Activated T-helper 17 cell treated with anti-CD3 and anti-CD28 coated beads, Interleukin-2, amount 50 U/mL, for 72 hours (primary cell): ENCODE results near the gene OR4D2. TPM values are rescaled to one million over a fixed set of nuclear protein-coding genes. Genes with fewer than 3 reads are reported as not detected.
"Not testable (repeated sequence)": the region's sequence is repeated elsewhere in the genome, so short reads cannot be mapped to it uniquely, and the experiment has no call there.

ENCODE experiments used
- ATAC-seq: fragments of 150-1000 bp; cut with Tn5 transposase; replicated peaks from 2 replicates; pipeline ENCODE4 v1.10.0; 2021; ENCODE audit warnings: mild to moderate bottlenecking, moderate library complexity
- H3K27ac Mint-ChIP-seq: one replicate; pipeline ENCODE4 v1.8.0; 2022; ENCODE audit warnings: mixed read lengths
- H3K27me3 Mint-ChIP-seq: one replicate; pipeline ENCODE4 v1.8.0; 2022; ENCODE audit warnings: mixed read lengths
- H3K36me3 Mint-ChIP-seq: one replicate; pipeline ENCODE4 v1.8.0; 2022; ENCODE audit warnings: low read depth, mild to moderate bottlenecking, mixed read lengths
- H3K4me1 Mint-ChIP-seq: one replicate; pipeline ENCODE4 v1.8.0; 2022; ENCODE audit warnings: mixed read lengths
- H3K4me3 Mint-ChIP-seq: one replicate; pipeline ENCODE4 v1.8.0; 2022; ENCODE audit warnings: mild to moderate bottlenecking, mixed read lengths
- H3K9me3 Mint-ChIP-seq: one replicate; pipeline ENCODE4 v1.8.0; 2022; ENCODE audit warnings: mixed read lengths
- total RNA-seq, 2 donors: library from RNA; stranded (reverse); gene quantifications; one replicate each; pipeline ENCODE4 v1.2.3, GENCODE V29; 2022

Gene OR4D2
- not detected for total RNA-seq

- Mint-ChIP-seq H3K27me3 (no peaks in the 10 kb centered on the region), H3K27ac (no peak within 1 kb of the TSS), H3K4me3 (no peak within 1 kb of the TSS), H3K36me3 (no peaks in the 10 kb centered on the region), H3K4me1 (peaks cover 18% of the 10 kb centered on the region), H3K9me3 (no peaks in the 10 kb centered on the region)
- no peak for ATAC-seq
Observed at GRCh38 chr17:58166682-58167081, at the start of gene OR4D2. Gene OR4D2, plus strand, starts transcription at chr17:58166982. Its CDS starts 2,674 bp downstream, at chr17:58169656.

GRCh38 chr17:58117382-58117781 lies 49.4 kb upstream of the OR4D2 start:
- no peak overlapping the region for H3K27ac Mint-ChIP-seq
- H3K4me1 Mint-ChIP-seq: no peaks in the 10 kb centered on the region
- no peak overlapping the region for H3K4me3 Mint-ChIP-seq
- H3K27me3 Mint-ChIP-seq: peaks cover 12% of the 10 kb centered on the region
- no peak for ATAC-seq
- H3K36me3 Mint-ChIP-seq: no peaks in the 10 kb centered on the region
- H3K9me3 Mint-ChIP-seq: no peaks in the 10 kb centered on the region

- Mint-ChIP-seq H3K27ac (no peak overlapping the region), H3K4me3 (no peak overlapping the region), H3K36me3 (no peaks in the 10 kb centered on the region), H3K4me1 (no peaks in the 10 kb centered on the region), H3K27me3 (peaks cover 12% of the 10 kb centered on the region), H3K9me3 (no peaks in the 10 kb centered on the region)
- ATAC-seq: no peak
Observed at GRCh38 chr17:58119491-58119890, 47.3 kb upstream of the OR4D2 start.

DNA sequence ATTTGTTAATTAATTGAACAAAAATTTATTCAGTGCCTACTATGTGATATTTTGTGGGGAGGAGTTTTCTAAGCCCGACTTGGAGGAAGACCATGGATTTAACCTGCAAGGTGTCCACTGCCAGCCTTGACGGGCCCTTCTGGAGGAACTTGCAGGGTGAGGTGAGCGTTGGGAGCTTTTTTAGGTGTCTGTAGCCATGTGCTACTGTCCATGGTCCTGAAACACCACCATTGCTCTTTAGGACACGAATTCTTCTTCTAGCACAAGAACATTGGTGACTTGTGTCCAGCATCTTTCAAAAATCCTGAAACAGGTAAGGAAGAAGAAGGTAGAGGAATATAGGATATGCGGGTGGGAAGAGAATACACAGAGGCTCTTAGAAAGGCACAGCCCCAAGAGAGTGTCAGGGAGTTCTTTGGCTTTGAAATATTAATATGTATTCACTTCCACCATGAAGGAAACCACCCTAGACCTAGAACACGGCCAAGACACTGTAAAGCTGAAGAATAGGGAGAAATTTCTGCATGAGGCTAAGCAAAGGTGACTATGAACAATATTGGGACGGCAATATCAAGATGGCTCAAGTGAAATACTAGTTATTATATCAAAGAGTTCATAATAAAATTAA lies 46.5 kb upstream of the OR4D2 start:
- ATAC-seq: no peak
- no peak overlapping the region for H3K4me3 Mint-ChIP-seq
- H3K27ac Mint-ChIP-seq: no peak overlapping the region
- peaks cover 12% of the 10 kb centered on the region for H3K27me3 Mint-ChIP-seq
- H3K36me3 Mint-ChIP-seq: no peaks in the 10 kb centered on the region
- no peaks in the 10 kb centered on the region for H3K4me1 Mint-ChIP-seq
- H3K9me3 Mint-ChIP-seq: no peaks in the 10 kb centered on the region

DNA sequence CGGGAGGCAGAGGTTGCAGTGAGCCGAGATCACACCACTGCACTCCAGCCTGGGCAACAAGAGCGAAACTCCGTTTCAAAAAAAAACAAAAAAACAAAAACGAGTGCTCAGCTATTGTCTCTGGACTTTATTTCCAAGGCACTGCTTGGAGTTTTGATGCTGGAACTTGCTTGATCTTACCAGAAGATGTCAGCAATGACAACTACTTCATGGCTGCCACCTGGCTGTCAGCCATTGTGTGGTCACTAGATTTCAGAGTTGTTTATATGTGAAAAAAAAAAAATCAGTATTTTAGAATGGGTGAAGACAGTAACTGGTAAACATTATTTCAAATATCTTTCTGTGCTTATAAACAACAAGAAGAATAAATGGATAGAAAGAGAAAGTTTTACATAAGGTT lies 44.9 kb upstream of the OR4D2 start:
- no peaks in the 10 kb centered on the region for H3K36me3 Mint-ChIP-seq
- peaks cover 12% of the 10 kb centered on the region for H3K27me3 Mint-ChIP-seq
- no peak overlapping the region for H3K27ac Mint-ChIP-seq
- H3K4me1 Mint-ChIP-seq: no peaks in the 10 kb centered on the region
- no peaks in the 10 kb centered on the region for H3K9me3 Mint-ChIP-seq
- no peak overlapping the region for H3K4me3 Mint-ChIP-seq
- peak; percentile 43 for ATAC-seq

GRCh38 chr17:58127846-58128245 lies 38.9 kb upstream of the OR4D2 start:
- Mint-ChIP-seq H3K27me3 (no peaks in the 10 kb centered on the region), H3K27ac (no peak overlapping the region), H3K4me1 (no peaks in the 10 kb centered on the region), H3K9me3 (no peaks in the 10 kb centered on the region), H3K4me3 (no peak overlapping the region), H3K36me3 (no peaks in the 10 kb centered on the region)
- no peak for ATAC-seq

- H3K9me3 Mint-ChIP-seq, H3K4me1 Mint-ChIP-seq, H3K27ac Mint-ChIP-seq, ATAC-seq, H3K4me3 Mint-ChIP-seq, H3K27me3 Mint-ChIP-seq, H3K36me3 Mint-ChIP-seq: not testable (repeated sequence)
Observed at GRCh38 chr17:58132697-58133096, 34.1 kb upstream of the OR4D2 start.

- Mint-ChIP-seq H3K4me3 (no peak overlapping the region), H3K9me3 (peaks cover 8% of the 10 kb centered on the region), H3K4me1 (no peaks in the 10 kb centered on the region), H3K36me3 (no peaks in the 10 kb centered on the region), H3K27ac (no peak overlapping the region), H3K27me3 (peaks cover 5% of the 10 kb centered on the region)
- no peak for ATAC-seq
Observed at GRCh38 chr17:58136669-58137279, 30.0 kb upstream of the OR4D2 start.

DNA sequence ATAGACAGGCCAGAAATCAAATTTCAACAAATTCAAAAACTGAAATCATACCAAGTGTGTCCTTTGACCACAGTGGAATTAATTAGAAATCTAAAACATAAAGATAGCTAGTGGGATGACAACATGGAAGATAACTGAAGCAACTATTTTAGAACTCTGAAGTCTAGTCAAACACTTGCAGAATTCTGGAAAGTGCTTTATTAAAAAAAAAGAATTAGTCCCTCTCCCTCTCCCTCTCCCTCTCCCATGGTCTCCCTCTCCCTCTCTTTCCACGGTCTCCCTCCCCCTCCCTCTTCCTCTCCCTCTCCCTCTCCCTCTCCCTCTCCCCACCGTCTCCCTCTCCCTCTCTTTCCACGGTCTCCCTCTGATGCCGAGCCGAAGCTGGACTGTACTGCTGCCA lies 25.3 kb upstream of the OR4D2 start:
- H3K9me3 Mint-ChIP-seq: peaks cover 13% of the 10 kb centered on the region
- ATAC-seq: no peak
- H3K4me1 Mint-ChIP-seq: no peaks in the 10 kb centered on the region
- no peak overlapping the region for H3K4me3 Mint-ChIP-seq
- H3K36me3 Mint-ChIP-seq: no peaks in the 10 kb centered on the region
- no peak overlapping the region for H3K27ac Mint-ChIP-seq
- H3K27me3 Mint-ChIP-seq: peaks cover 5% of the 10 kb centered on the region

DNA sequence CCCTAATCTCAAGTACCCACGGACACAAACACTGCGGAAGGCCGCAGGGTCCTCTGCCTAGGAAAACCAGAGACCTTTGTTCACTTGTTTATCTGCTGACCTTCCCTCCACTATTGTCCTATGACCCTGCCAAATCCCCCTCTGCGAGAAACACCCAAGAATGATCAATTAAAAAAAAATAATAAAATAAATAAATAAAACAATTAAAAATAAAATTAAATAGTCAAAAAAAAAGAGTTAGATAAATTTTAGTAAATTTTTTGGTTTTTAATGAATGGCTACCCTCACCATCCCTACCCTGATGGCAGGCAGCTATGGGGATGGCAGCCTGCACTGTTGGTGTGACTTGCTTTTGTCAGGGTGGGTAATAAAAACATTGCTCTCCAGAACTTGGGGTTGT lies 23.4 kb upstream of the OR4D2 start:
- H3K36me3 Mint-ChIP-seq, H3K27ac Mint-ChIP-seq, H3K4me3 Mint-ChIP-seq, H3K27me3 Mint-ChIP-seq, ATAC-seq, H3K4me1 Mint-ChIP-seq: not testable (repeated sequence)
- H3K9me3 Mint-ChIP-seq: peaks cover 15% of the 10 kb centered on the region

GRCh38 chr17:58144801-58145200 lies 22.0 kb upstream of the OR4D2 start:
- Mint-ChIP-seq H3K36me3 (no peaks in the 10 kb centered on the region), H3K4me3 (no peak overlapping the region), H3K27ac (no peak overlapping the region), H3K4me1 (peaks cover 4% of the 10 kb centered on the region), H3K27me3 (no peaks in the 10 kb centered on the region), H3K9me3 (peaks cover 15% of the 10 kb centered on the region)
- no peak for ATAC-seq

- Mint-ChIP-seq H3K36me3 (no peaks in the 10 kb centered on the region), H3K9me3 (peaks cover 15% of the 10 kb centered on the region), H3K27me3 (no peaks in the 10 kb centered on the region), H3K4me3 (no peak within 1 kb of the TSS), H3K27ac (no peak within 1 kb of the TSS), H3K4me1 (peaks cover 12% of the 10 kb centered on the region)
- no peak for ATAC-seq
Observed at GRCh38 chr17:58147930-58148434, 18.8 kb upstream of the OR4D2 start, which contains the start of gene OR4D1. Gene OR4D1, plus strand, starts transcription at chr17:58148384. Its CDS starts 6,770 bp downstream, at chr17:58155154.

DNA sequence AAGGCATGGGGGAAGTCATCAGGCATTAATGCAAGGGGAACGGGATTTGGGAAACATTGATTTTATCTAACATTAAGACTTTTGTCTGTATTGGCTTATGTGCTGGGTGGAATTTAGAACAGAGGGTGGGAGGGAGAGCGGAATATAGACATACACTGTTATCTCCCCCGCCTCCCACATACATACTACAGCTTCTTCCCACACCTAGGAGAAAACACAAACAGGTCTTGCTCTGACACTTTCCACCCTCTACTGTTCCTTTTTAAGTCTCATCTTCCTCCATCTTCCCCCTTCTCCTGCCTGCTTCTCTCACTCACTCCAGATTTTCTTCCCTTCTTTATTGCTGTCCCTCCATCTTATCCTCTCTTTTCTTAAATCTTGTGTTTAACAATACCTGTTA lies 18.2 kb upstream of the OR4D2 start:
- H3K27ac Mint-ChIP-seq: no peak overlapping the region
- no peak for ATAC-seq
- H3K27me3 Mint-ChIP-seq: no peaks in the 10 kb centered on the region
- peaks cover 15% of the 10 kb centered on the region for H3K9me3 Mint-ChIP-seq
- H3K4me1 Mint-ChIP-seq: peaks cover 18% of the 10 kb centered on the region
- H3K4me3 Mint-ChIP-seq: no peak overlapping the region
- no peaks in the 10 kb centered on the region for H3K36me3 Mint-ChIP-seq

DNA sequence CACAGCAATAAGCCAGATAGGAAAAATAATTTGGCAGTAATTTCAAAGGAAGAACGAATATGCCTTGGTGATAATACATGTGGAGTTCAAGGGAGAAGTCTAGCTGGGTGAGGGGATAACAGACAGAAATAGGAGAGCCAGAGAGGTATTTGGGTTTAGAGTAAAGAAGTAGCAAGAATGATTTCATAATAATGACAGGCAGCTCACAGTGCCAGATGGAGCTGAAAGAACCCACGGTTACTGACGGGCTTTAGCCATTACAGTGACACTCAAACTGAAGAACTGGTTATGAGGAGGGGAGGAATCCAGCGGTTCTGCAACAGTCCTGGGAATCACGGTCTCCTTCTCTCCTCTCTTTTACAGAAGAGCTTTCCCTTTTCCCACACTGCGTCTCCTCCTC lies 16.4 kb upstream of the OR4D2 start:
- Mint-ChIP-seq H3K4me3 (no peak overlapping the region), H3K27me3 (no peaks in the 10 kb centered on the region), H3K36me3 (no peaks in the 10 kb centered on the region), H3K9me3 (peaks cover 12% of the 10 kb centered on the region), H3K27ac (no peak overlapping the region), H3K4me1 (peaks cover 27% of the 10 kb centered on the region)
- no peak for ATAC-seq

- Mint-ChIP-seq H3K4me3 (peak overlapping the region; percentile 58), H3K27me3 (no peaks in the 10 kb centered on the region)
- ATAC-seq: peak; percentile 52
Observed at GRCh38 chr17:58153046-58153445, 13.7 kb upstream of the OR4D2 start.

More at GRCh38 chr17:58153046-58153445, 13.7 kb upstream of the OR4D2 start:
- Mint-ChIP-seq H3K4me1 (peaks cover 39% of the 10 kb centered on the region), H3K36me3 (no peaks in the 10 kb centered on the region), H3K9me3 (peaks cover 4% of the 10 kb centered on the region), H3K27ac (peak overlapping the region; percentile 82)
